K562 (cell line): ENCODE results near the gene TMEM242. TPM values are rescaled to one million over a fixed set of nuclear protein-coding genes. Genes with fewer than 3 reads are reported as not detected.
"Not testable (repeated sequence)": the region's sequence is repeated elsewhere in the genome, so short reads cannot be mapped to it uniquely, and the experiment has no call there.

Source experiments
- ATAC-seq: fragments of 200-7000 bp; cut with Tn5 transposase; 3 replicates; pipeline ENCODE4 v1.9.1; 2020; ENCODE audit warnings: moderate library complexity
- BruUV-seq: library from RNA; stranded (reverse); fragments of 400-500 nt; replicated peaks from 2 replicates; lab custom pipeline; 2021; lab: Mats Ljungman, UMichigan
- CTCF ChIA-PET: fragments of 300-600 bp; formaldehyde crosslinking; extraction: SDS; loops from one replicate; lab custom pipeline; 2021; ENCODE audit warnings: low intra/inter-chr PET ratio; lab: Yijun Ruan, JAX
- POLR2A ChIA-PET: fragments of 300-600, 350-650 bp; sonication (Branson Sonifier 250); formaldehyde crosslinking; extraction: SDS; loops from one replicate; lab custom pipeline; 2021; ENCODE audit warnings: antibody characterized with exemption, inconsistent platforms; lab: Yijun Ruan, JAX
- DNase-seq, 4 experiments: peaks; one replicate each; pipeline versions ENCODE4 v3.0.0 to v3.0.0-alpha.2; 2011 to 2018; ENCODE audit warnings: low spot score in 3 of 4, mixed read lengths in 3 of 4; ENCODE audit errors: extremely low read depth in 1 of 4
- FAIRE-seq: peaks from 2 replicates; lab custom pipeline; 2011; peaks lifted over from hg19 to GRCh38; lab: Jason Lieb, UNC
- H2AFZ ChIP-seq: 2 replicates; pipeline ENCODE4 v1.6.0; 2011; ENCODE audit warnings: low read depth, low read length, control low read depth, inconsistent platforms
- H3K27ac ChIP-seq: fragments of 200-600 bp; 3 replicates; pipeline ENCODE4 v1.8.0; 2011; ENCODE audit warnings: low read depth, mild to moderate bottlenecking, control low read depth, inconsistent platforms, low read length, moderate library complexity, mixed read lengths; ENCODE audit errors: extremely low read depth
- H3K27me3 ChIP-seq, 2 experiments: fragments of 300-600 bp in 1 of 2; 2 replicates in 1 of 2; 3 replicates in 1 of 2; pipeline versions ENCODE4 v1.6.0 to v1.8.0; 2011; ENCODE audit warnings: inconsistent platforms in 2 of 2, low read length in 2 of 2, mild to moderate bottlenecking in 1 of 2, mixed read lengths in 1 of 2, moderate library complexity in 1 of 2; ENCODE audit not compliant: control insufficient read depth in 2 of 2, insufficient read depth in 2 of 2
- H3K36me3 ChIP-seq: fragments of 300-600 bp; 3 replicates; pipeline ENCODE4 v1.8.0; 2011; ENCODE audit warnings: mild to moderate bottlenecking, low read length, inconsistent platforms; ENCODE audit not compliant: control insufficient read depth, insufficient read depth
- H3K4me1 ChIP-seq, 2 experiments: fragments of 200-600 bp in 1 of 2; replicated peaks in 1 of 2; 2 replicates in 1 of 2; 3 replicates in 1 of 2; pipeline versions ENCODE4 v1.5.1 to v1.8.0; 2011; ENCODE audit warnings: inconsistent platforms in 2 of 2, low read length in 2 of 2, mild to moderate bottlenecking in 1 of 2, mixed read lengths in 1 of 2, moderate library complexity in 1 of 2; ENCODE audit not compliant: control insufficient read depth in 2 of 2, insufficient read depth in 2 of 2
- H3K4me2 ChIP-seq: 2 replicates; pipeline ENCODE4 v1.6.1; 2011; ENCODE audit warnings: low read length, control low read depth, inconsistent platforms, mixed read lengths; ENCODE audit not compliant: insufficient read depth
- H3K4me3 ChIP-seq: fragments of 200-600 bp; sonication (generic), shearing (Covaris generic); 2 replicates; pipeline ENCODE4 v1.5.1; 2016; ENCODE audit warnings: control low read depth, inconsistent platforms
- H3K79me2 ChIP-seq: fragments of 200-600 bp; 3 replicates; pipeline ENCODE4 v1.8.0; 2011; ENCODE audit warnings: low read length, inconsistent platforms; ENCODE audit not compliant: control insufficient read depth, insufficient read depth
- H3K9ac ChIP-seq, 2 experiments: 2 replicates each; pipeline versions ENCODE4 v1.6.0 to v1.6.1; 2011; ENCODE audit warnings: low read depth in 2 of 2, low read length in 2 of 2, control low read depth in 1 of 2, inconsistent platforms in 1 of 2, mild to moderate bottlenecking in 1 of 2, mixed read lengths in 1 of 2; ENCODE audit not compliant: insufficient read depth in 1 of 2
- H3K9me1 ChIP-seq: one replicate; pipeline ENCODE4 v1.6.0; 2011; ENCODE audit warnings: inconsistent platforms, mild to moderate bottlenecking, low read length, moderate library complexity; ENCODE audit not compliant: control insufficient read depth, insufficient read depth
- H3K9me3 ChIP-seq: replicated peaks from 2 replicates; pipeline ENCODE4 v1.5.1; 2011; ENCODE audit warnings: low read depth, low read length, inconsistent platforms; ENCODE audit not compliant: control insufficient read depth, insufficient read depth
- H4K20me1 ChIP-seq: replicated peaks from 2 replicates; pipeline ENCODE4 v1.6.1; 2011; ENCODE audit warnings: low read length, inconsistent platforms, mixed read lengths; ENCODE audit not compliant: control insufficient read depth, insufficient read depth
- BACH1 ChIP-seq: fragments of 200-800 bp; sonication (Bioruptor generic); IDR thresholded peaks from 2 replicates; pipeline ENCODE4 v1.6.1; 2016; ENCODE audit warnings: missing genetic modification characterization, missing compliant biosample characterization
- CBFA2T2 ChIP-seq: fragments of 450-650 bp; conservative IDR thresholded peaks from 2 replicates; pipeline ENCODE4 v1.6.1; 2017; ENCODE audit warnings: mild to moderate bottlenecking
- CBX3 ChIP-seq, 2 experiments: IDR thresholded peaks; 1 replicate in 1 of 2; 2 replicates in 1 of 2; pipeline ENCODE4 v1.6.1; 2012; ENCODE audit warnings: inconsistent platforms in 2 of 2, low read length in 2 of 2, borderline replicate concordance in 1 of 2, control low read depth in 1 of 2
- EHMT2 ChIP-seq: fragments of 450-650 bp; IDR thresholded peaks from 2 replicates; pipeline ENCODE4 v1.6.1; 2018; ENCODE audit warnings: antibody characterized with exemption
- GABPB2 ChIP-seq: fragments of 250-450 bp; sonication (Bioruptor Pico); conservative IDR thresholded peaks from 2 replicates; pipeline ENCODE4 v1.5.1; 2021; ENCODE audit warnings: mild to moderate bottlenecking
- HDAC1 ChIP-seq, 2 experiments: fragments of 450-650 bp; IDR thresholded peaks; 2 replicates each; pipeline ENCODE4 v1.6.1; 2016 to 2017; ENCODE audit warnings: inconsistent platforms in 1 of 2, mild to moderate bottlenecking in 1 of 2, moderate library complexity in 1 of 2
- L3MBTL2 ChIP-seq: fragments of 450-650 bp; IDR thresholded peaks from 2 replicates; pipeline ENCODE4 v1.6.1; 2016; ENCODE audit warnings: mild to moderate bottlenecking, moderate library complexity
- MECOM ChIP-seq: fragments of 250-450 bp; sonication (Bioruptor Pico); IDR thresholded peaks from 2 replicates; pipeline ENCODE4 v1.8.0; 2022; ENCODE audit warnings: inconsistent platforms
- NFIC ChIP-seq: fragments of 450-650 bp; IDR thresholded peaks from 2 replicates; pipeline ENCODE4 v1.6.1; 2017; ENCODE audit warnings: mild to moderate bottlenecking, inconsistent platforms
- PPARD ChIP-seq: fragments of 250-450 bp; sonication (Bioruptor Pico); IDR thresholded peaks from 2 replicates; pipeline ENCODE4 v1.8.0; 2022; ENCODE audit warnings: inconsistent platforms, mild to moderate bottlenecking, moderate library complexity
- PTRF ChIP-seq: fragments of 450-650 bp; IDR thresholded peaks from 2 replicates; pipeline ENCODE4 v1.6.1; 2016; ENCODE audit warnings: mild to moderate bottlenecking, missing genetic modification characterization, missing compliant biosample characterization
- SAFB ChIP-seq: fragments of 200-400 bp; formaldehyde crosslinking; IDR thresholded peaks from 2 replicates; pipeline ENCODE4 v1.6.1; 2017; ENCODE audit warnings: low read depth, low read length, borderline replicate concordance
- STAT5A ChIP-seq: IDR thresholded peaks from 2 replicates; pipeline ENCODE4 v1.6.1; 2012; ENCODE audit warnings: low read length, inconsistent platforms, borderline replicate concordance
- TCF3 ChIP-seq: sonication (generic); formaldehyde crosslinking; IDR thresholded peaks from 2 replicates; pipeline ENCODE4 v1.4.0; 2020; ENCODE audit warnings: mild to moderate bottlenecking, missing genetic modification reagents
- ZNF707 ChIP-seq: fragments of 250-450 bp; sonication (Bioruptor Pico); conservative IDR thresholded peaks from 2 replicates; pipeline ENCODE4 v1.8.0; 2022; ENCODE audit warnings: inconsistent platforms, mild to moderate bottlenecking, moderate library complexity
- ZNF780A ChIP-seq: fragments of 250-450 bp; sonication (Bioruptor Pico); IDR thresholded peaks from 2 replicates; pipeline ENCODE4 v1.5.0; 2021; ENCODE audit warnings: mild to moderate bottlenecking
- ZNF830 ChIP-seq: fragments of 250-450 bp; sonication (Bioruptor Pico); IDR thresholded peaks from 2 replicates; pipeline ENCODE4 v1.5.0; 2021; ENCODE audit warnings: mild to moderate bottlenecking
- WGBS: fragments of 100-300 bp; shearing (Covaris generic); methylation state at CpG from one replicate; pipeline ENCODE4 v1.1.6; 2016; ENCODE audit warnings: low coverage, mixed read lengths; ENCODE audit not compliant: insufficient coverage; ENCODE audit errors: missing lambda C conversion rate; 5-methylcytosine and 5-hydroxymethylcytosine counted together
- in situ Hi-C: fragments of 300-500 bp; cut with MboI; formaldehyde crosslinking; loops from 4 replicates; pipeline ENCODE4 v1.15.0; 2018; ENCODE audit warnings: inconsistent platforms, mixed read lengths
- intact Hi-C: fragments of 100-400 bp; cut with micrococcal nuclease; formaldehyde crosslinking; loops from 2 replicates; pipeline ENCODE4 v1.14.2; 2022
- polyA plus RNA-seq, 8 experiments: library from polyadenylated mRNA; depleted of rRNA in 4 of 8; stranded (reverse) in 5 of 8; unstranded in 3 of 8; fragments of >200 nt; fragmentation: Nextera tagmentation in 2 of 8; fragmentation: Illumina TruSeq in 1 of 8; extraction: Ambion mirVana in 2 of 8; extraction: Trizol in 1 of 8; gene quantifications; 2 replicates each; pipeline versions ENCODE4 v1.2.1 to v1.2.3, GENCODE V29; 2011 to 2014; ENCODE audit warnings: inconsistent platforms in 1 of 8, missing spikeins in 1 of 8
- total RNA-seq, 7 experiments: library from RNA; depleted of rRNA in 6 of 7; stranded (reverse); fragments of >200 nt in 6 of 7; fragmentation: Illumina TruSeq in 2 of 7; extraction: Trizol in 2 of 7; gene quantifications; 2 replicates each; pipeline versions ENCODE4 v1.2.1 to v1.2.3, GENCODE V29; 2011 to 2021; ENCODE audit warnings: low replicate concordance in 1 of 7

Gene TMEM242
- total and polyA plus RNA-seq, 9 of the 15 experiments (the other 6 are each of a cell fraction or from before 2014, with no cell fraction given): 9.5 to 35.3 (median 16.5) TPM

DNA sequence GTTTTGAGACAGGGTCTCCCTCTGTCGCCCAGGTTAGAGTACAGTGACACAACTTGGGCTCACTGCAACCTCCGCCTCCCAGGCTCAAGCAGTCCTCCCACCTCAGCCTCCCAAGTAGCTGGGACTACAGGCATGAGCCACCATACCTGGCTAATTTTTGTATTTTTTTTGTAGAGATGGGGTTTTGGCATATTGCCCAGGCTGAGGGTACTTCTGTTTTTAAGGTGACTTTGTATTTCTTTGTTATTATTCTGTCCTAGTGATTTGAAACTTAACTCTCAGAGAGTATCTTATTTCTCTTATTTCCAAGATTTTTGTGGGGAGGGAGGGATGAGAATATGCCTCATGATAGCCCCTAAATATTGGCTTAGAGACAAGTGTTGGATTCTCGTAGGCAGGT is 14.0 kb upstream of the TMEM242 start:
- CTCF ChIA-PET: interaction anchor here (1.2 kb wide), 1 partner anchor 22 kb away, joined by 3 read pairs; no protein-coding TSS in a partner anchor

DNA sequence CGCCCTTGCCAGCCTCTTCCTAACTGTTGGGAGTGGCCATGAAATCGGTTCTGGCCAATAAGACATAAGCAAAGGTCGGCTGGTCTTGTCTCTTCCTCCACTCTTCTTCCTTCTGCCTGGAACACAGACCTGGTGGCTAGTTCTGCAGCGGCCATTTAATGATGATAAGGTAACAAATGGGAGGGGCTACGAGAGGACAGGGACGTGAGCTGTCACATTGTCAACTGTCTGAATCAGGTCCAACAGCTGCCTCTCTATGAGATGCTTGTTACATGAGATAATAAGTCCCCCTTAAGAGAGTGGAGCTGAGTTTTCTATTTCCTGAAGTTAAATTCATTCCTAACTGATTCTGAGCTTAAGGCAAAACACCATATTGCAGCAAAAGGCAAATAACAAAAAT is 12.5 kb upstream of the TMEM242 start:
- Histone ChIP-seq H3K27me3 (no peaks in the 10 kb centered on the region; a peak in 1 of 5 replicates), H3K9me3 (no peaks in the 10 kb centered on the region), H3K4me1 (peaks cover 0 to 3% of the 10 kb centered on the region in 2 experiments; a peak in 3 of 5 replicates), H3K4me2 (peak overlapping the region; percentile 49), H3K79me2 (no peaks in the 10 kb centered on the region), H3K4me3 (no peak overlapping the region), H3K36me3 (no peaks in the 10 kb centered on the region), H2AFZ (peak overlapping the region; percentile 85), H4K20me1 (no peaks in the 10 kb centered on the region), H3K9me1 (no peaks in the 10 kb centered on the region), H3K27ac (no peak overlapping the region; the same call in 2 of the 3 replicates), H3K9ac (no peak overlapping the region)
- BruUV-seq: no TSS peak
- POLR2A ChIA-PET: interaction anchor here (0.6 to 5.7 kb wide), 2 partner anchors 11 to 649 kb away, joined by 3 to 68 read pairs; partner anchors contain the start of gene TMEM242
- FAIRE-seq (peak; percentile 81), ATAC-seq (peak; percentile 86), DNase-seq (peak; percentile 62 to 80 (median 70))
- in situ Hi-C loops: no loop called here
- intact Hi-C loops: loop anchor here (1.0 kb wide), 1 partner anchor 22 kb away; no protein-coding TSS in a partner anchor
- 12% methylated on average over 6 of the region's 6 CpGs for WGBS
- CTCF ChIA-PET: interaction anchor here (1.2 kb wide), 1 partner anchor 21 kb away, joined by 3 read pairs; no protein-coding TSS in a partner anchor
- no peak for TF ChIP-seq PPARD (CRISPR knock-in tag)
- TF ChIP-seq EHMT2: peak; percentile 64
- no peak; the same call in 1 of the 2 replicates for TF ChIP-seq MECOM (CRISPR knock-in tag)
- TF ChIP-seq CBX3 (IDR thresholded peaks at IDR 0.05; ENCODE audit: borderline replicate concordance in 1 of 2, low read length in 2 of 2): peak in 1 of 2 experiments; percentile 67; a peak in 1 of 3 replicates
- no peak for TF ChIP-seq ZNF707 (CRISPR knock-in tag)
- peak; percentile 44; the same call in 1 of the 2 replicates for TF ChIP-seq CBFA2T2
- no peak for TF ChIP-seq ZNF780A
- TF ChIP-seq TCF3 (CRISPR knock-in tag): peak; percentile 33; the same call in 1 of the 2 replicates
- 0 out of 4 replicates have a peak, but pooled peaks of 1 of the 2 experiments have one; percentile 20 for TF ChIP-seq HDAC1 (IDR thresholded peaks at IDR 0.05)
- TF ChIP-seq PTRF (tag): no peak
- no peak for TF ChIP-seq GABPB2 (CRISPR knock-in tag)
- TF ChIP-seq BACH1 (tag): no peak
- no peak for TF ChIP-seq ZNF830
- TF ChIP-seq SAFB: no peak
- no peak for TF ChIP-seq L3MBTL2
- TF ChIP-seq NFIC: peak; percentile 24; the same call in 1 of the 2 replicates
- no peak for TF ChIP-seq STAT5A

More for the DNA sequence above, 14.0 kb upstream of the TMEM242 start:
- intact Hi-C loops, H3K27ac ChIP-seq, H3K4me2 ChIP-seq, H3K36me3 ChIP-seq, DNase-seq, BruUV-seq, H3K4me1 ChIP-seq, H3K9me3 ChIP-seq, ATAC-seq, H3K9ac ChIP-seq, H4K20me1 ChIP-seq, FAIRE-seq, H2AFZ ChIP-seq, H3K9me1 ChIP-seq, H3K27me3 ChIP-seq, H3K79me2 ChIP-seq, H3K4me3 ChIP-seq, in situ Hi-C loops: not testable (repeated sequence)
- TF ChIP-seq NFIC: peak; percentile 79
- WGBS: 48% methylated on average over 3 of the region's 3 CpGs
- POLR2A ChIA-PET: interaction anchor here (0.7 to 5.7 kb wide), 2 partner anchors 13 to 899 kb away, joined by 3 to 68 read pairs; partner anchors contain the start of gene TMEM242
